GM18867 (cell line): ENCODE results near the gene OBSCN.

ENCODE experiments used
- ATAC-seq: cut with Tn5 transposase; IDR thresholded peaks from one replicate; pipeline ENCODE4 v1.9.1; 2021; ENCODE audit warnings: mild to moderate bottlenecking, moderate library complexity; ENCODE audit not compliant: unreplicated experiment

Gene OBSCN

DNA sequence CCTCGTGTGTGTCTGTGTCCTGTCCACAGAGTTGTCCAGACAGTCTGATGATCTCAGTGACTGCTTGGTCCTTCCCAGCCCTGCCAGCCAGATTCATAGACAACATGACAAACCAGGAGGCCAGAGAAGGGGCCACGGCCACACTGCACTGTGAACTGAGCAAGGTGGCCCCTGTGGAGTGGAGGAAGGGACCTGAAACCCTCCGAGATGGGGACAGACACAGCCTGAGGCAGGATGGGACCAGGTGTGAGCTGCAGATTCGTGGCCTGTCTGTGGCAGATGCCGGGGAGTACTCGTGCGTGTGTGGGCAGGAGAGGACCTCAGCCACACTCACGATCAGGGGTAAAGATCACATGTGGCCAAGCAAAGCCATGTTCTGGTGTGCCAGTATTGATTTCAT lies 96.4 kb downstream of the OBSCN start:
- no peak for ATAC-seq

DNA sequence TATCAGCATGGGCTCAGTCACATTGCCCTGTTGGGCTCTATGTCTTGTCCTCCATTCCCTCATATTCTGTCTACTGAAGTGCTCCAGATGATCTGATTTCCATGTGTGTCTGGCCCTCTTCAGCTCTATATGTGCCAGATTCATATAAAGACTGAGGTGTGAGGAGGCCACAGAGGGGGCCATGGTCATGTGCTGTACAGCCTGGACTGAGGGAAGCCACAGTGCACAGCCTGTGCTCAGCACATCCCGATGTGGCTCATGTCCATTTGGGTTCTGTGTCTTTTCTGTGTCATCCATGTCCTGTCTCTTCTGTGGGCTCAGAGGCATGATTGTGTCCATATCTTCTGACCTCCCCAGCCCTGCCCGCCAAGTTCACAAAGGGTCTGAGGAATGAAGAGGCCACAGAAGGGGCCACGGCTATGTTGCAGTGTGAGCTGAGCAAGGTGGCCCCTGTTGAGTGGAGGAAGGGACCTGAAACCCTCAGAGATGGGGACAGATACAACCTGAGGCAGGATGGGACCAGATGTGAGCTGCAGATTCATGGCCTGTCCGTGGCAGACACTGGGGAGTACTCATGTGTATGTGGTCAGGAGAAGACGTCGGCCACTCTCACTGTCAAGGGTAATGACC lies 97.0 kb downstream of the OBSCN start:
- ATAC-seq, result no peak

DNA sequence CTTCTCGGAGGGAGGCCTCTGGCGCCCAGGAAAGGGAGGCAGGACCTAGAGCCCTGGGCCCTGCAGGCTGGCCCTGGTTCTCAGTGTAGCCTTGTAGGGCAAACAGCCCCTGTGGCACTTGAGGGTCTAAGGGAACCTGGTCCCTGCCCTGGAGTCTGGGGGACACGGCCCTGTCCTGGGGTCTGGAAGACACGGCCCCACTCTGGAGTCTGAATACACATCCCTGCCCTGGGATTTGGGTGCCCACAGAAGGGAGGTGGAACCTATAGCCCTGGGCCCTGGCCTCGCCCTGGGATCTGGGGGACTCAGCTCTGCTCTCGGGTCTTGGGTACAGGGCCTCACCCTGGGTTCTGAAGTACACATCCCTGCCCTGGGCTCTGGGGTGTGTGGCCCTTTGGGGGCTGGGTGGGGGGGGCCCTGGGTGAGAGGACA lies 97.9 kb downstream of the OBSCN start:
- no peak for ATAC-seq

DNA sequence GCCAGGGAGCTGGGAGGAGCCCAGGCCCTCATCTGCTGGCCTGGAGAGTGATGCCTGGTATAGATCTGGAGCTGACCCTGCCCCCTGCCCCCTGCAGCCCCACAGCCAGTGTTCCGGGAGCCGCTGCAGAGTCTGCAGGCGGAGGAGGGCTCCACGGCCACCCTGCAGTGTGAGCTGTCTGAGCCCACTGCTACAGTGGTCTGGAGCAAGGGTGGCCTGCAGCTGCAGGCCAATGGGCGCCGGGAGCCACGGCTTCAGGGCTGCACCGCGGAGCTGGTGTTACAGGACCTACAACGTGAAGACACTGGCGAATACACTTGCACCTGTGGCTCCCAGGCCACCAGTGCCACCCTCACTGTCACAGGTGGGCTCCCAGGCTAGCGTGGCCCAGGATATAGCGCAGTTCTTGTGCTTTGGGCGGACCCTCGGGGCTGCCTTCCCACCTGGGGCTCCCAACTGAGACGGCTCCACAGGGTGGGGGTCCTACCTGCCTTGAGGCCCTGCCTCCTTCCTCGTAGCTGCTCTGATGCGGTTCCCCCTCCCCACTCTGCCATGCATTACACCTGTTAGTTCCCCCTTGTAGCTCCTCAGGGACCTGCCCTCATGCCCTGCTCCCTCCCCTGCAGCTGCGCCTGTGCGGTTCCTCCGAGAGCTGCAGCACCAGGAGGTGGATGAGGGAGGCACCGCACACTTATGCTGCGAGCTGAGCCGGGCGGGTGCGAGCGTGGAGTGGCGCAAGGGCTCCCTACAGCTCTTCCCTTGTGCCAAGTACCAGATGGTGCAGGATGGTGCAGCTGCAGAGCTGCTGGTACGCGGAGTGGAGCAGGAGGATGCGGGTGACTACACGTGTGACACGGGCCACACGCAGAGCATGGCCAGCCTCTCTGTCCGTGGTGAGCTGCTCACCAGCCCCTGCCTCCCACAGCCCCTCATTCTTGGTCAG lies 98.7 kb downstream of the OBSCN start:
- ATAC-seq, result no peak

DNA sequence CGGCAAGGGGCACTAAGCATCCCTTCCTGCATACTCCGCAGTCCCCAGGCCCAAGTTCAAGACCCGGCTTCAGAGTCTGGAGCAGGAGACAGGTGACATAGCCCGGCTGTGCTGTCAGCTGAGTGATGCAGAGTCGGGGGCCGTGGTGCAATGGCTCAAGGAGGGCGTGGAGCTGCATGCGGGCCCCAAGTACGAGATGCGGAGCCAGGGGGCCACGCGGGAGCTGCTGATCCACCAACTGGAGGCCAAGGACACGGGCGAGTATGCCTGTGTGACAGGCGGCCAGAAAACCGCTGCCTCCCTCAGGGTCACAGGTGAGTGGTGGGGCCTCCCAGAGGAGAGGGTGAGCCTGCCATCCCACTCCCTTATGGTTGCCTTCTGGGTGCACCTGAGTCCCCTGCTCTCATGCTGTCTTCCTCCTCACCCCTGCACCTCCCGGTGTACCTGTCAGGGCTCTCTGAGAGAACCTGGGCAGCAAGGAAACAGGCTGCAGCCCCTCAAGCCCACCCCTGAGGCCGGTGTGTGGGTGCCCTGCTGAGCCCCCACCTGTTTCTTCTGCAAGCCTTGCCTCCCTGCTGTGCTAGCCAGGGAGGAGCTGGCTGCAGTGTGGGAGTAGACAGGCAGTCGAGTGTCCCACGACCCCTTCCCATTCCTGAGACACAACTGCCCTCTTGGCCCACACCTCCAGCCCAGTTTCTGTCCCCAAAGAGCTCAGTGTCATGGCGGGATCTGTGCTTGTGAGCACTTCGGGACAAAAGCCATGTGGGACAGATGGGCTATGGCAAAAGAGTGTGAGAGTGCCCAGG lies 99.6 kb downstream of the OBSCN start:
- no peak for ATAC-seq

DNA sequence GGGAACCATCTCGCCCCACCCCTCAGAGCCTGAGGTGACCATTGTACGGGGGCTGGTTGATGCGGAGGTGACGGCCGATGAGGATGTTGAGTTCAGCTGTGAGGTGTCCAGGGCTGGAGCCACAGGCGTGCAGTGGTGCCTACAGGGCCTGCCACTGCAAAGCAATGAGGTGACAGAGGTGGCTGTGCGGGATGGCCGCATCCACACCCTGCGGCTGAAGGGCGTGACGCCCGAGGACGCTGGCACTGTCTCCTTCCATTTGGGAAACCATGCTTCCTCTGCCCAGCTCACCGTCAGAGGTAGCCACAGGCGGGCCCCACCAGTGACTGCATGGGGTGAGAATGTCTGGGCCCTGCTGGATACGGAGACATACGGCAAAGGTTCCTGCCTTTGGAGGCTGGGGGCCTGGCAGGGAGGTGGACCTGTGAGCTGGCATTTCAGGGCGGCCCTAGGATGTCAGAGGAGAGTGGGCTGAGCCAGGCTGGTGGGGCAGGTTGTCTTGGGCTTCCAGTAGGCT lies 100.3 kb downstream of the OBSCN start:
- ATAC-seq, result no peak

DNA sequence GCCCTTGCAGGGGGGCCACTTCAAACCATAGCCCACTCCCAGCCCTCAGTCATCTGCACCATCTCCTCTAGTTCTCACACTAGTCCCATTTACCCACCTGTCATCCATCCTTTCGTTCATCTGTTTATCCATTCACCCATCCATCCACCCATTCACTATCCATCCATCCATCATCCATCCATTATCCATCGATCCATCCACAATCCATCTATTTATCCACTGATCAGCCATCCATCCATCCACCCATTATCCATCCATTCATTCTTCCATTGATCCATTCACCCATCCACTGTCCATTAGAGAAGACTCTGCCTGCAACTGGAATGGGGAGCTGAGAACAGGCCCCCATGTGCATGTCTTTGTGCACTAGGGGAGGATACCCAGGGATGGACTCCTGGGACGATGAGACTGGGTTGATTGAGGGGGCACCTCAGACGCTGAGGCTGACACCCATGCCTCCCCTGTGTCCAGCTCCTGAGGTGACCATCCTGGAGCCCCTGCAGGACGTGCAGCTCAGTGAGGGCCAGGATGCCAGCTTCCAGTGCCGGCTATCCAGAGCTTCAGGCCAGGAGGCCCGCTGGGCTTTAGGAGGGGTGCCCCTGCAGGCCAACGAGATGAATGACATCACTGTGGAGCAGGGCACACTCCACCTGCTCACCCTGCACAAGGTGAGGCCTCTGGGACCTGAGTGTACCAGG lies 100.9 kb downstream of the OBSCN start:
- ATAC-seq, result no peak

DNA sequence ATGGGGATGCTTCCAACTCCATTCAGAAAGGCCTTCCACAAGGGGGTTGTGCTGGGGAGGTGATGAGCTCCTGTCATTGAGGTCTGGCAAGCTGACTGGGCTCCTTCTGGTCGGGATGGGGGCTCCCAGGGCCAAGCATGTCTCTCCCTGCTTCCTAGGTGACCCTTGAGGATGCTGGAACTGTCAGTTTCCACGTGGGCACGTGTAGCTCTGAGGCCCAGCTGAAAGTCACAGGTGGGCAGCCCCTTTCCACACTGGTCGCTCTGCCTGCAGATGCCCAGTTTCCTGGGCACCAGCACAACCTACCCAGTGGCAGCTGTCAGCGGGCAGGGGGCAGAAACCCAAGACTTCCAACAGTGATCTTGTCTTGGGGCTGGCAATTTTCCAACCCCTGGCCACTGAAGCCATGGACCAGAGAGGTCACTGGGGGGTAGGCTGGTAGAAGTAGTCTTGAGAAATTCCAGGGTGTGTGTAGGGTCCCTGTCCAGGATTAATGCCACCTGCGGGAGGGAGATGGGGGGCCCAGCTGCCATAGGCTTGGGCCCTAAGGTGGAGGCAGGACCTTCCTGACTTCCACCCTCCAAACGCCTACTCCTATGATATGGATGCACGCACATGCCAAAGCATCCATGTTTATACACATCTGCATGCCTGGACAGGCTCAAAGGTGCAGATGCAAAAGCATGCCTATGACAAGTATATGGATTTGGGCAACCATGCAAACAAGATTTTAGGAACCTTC lies 101.7 kb downstream of the OBSCN start:
- no peak for ATAC-seq

DNA sequence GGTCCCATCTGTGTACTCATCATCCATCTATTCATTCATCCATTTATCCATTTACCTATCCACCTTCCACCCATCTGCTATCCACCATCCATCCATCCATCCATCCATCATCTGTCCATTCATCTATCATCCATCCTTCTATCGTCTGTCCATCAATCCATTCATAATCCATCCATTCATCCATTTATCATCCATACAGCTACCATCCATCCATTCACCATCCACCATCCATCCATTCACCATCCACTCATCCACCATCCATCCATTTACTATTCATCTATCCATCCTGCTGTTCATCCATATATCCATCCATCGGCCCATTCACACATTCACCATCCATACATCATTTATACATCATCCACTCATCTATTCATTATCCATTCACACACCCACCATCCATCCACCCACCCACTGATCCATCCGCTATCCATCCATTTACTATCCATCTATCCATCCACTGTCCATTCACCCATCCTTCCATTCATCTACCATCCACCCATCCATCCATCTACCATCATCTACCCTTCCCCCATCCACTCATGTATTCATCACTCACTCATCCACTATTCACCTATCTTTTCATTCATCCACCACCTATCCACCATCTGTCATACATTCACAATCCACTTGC lies 102.4 kb downstream of the OBSCN start:
- ATAC-seq, result no peak

DNA sequence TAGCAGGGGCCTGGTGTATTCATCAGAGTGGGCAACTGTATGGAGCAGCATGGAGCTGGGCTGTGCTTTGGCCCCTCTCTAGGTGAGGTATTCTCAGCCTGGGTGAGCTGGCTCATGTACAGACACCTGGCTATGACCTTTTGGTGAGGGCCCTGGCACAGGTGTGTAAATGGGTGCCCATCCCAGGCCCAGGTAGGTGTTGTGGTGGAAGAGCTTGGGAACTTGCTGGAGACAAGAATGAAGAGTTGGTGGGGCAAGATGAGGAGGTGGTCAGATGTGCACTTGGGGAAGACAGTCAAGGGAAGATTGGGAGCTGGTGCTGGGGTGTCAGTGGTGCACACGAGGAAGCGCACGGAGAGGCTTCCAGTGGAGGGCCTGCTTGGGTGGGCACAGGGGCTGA lies 103.2 kb downstream of the OBSCN start:
- no peak for ATAC-seq

DNA sequence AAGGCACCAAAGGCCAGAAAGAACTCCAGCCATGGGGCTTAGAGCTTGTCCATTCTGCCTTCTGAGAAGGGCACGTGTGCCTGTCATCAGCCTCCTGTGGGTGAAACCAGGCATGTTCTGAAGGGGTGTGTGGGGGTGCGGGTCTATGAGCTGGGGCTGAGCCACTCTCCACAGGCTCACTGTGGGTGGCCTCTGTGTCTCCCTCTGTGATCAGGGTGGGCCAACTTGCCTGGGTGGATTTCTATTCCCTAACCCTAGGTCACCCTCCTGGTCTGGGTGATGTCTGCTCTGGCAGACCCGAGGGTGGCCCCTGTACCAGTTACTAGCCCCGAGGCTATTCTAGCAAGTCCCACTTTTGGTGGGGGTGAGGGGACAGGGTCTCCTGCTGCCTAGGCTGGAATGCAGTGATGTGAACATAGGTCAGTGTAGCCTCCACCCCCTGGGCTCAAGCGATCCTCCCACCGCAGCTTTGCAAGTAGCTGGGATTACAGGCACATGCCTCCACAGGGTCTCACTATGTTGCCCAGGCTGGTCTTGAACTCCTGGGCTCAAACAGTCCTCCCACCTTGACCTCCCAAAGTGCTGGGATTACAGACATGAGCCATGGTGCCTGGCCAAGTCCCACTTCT lies 104.4 kb downstream of the OBSCN start:
- no peak for ATAC-seq

DNA sequence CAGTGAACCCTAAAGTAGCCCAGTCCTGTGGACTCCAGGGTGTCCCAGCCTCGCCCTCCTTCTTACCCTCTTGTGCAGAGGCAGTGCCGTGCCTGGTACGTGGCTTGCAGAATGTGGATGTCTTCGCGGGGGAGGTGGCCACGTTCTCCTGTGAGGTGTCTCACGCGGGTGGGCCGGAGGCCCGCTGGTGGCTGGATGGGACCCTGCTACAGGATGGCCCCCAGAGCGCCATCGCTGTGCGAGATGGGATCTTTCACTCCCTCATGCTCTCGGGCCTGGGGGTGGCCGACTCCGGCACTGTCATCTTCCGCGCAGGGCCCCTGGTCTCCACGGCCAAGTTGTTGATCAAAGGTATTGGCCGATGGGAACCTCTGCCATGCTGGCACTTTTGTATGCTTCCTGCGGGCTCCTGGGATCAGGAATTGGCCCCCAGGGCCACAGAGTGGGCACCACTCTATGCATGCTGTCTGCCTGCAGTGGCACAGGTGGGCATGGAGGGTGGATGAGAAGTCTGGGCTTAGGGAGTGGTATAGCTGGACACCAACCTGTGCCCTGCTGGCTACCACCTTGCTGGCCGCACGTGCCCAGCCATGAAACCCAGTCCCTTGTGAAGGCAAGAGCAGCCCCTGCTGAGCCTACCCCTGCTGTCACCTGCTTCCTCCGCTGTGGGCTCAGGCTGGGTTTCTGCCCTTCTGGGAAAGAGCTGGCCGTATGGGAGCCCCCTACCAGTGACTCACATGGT lies 105.9 kb downstream of the OBSCN start:
- no peak for ATAC-seq

DNA sequence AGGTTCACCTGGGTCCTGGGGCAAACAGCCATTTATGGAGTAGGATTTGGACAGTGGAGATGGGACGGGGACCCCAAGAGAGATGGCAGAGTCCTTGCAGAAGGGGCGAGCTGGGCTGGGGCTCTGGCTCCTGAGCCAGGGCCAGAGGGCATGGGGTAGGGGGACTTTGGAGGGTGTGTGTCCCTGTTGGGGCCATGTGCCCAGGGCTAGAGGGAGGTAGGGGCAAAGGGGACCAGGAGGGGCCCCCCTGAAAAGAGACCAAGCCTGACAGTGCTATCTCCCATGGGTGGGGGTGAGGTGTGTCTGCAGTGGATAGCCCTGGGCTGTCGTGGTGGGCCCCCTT lies 106.4 kb downstream of the OBSCN start:
- no peak for ATAC-seq

DNA sequence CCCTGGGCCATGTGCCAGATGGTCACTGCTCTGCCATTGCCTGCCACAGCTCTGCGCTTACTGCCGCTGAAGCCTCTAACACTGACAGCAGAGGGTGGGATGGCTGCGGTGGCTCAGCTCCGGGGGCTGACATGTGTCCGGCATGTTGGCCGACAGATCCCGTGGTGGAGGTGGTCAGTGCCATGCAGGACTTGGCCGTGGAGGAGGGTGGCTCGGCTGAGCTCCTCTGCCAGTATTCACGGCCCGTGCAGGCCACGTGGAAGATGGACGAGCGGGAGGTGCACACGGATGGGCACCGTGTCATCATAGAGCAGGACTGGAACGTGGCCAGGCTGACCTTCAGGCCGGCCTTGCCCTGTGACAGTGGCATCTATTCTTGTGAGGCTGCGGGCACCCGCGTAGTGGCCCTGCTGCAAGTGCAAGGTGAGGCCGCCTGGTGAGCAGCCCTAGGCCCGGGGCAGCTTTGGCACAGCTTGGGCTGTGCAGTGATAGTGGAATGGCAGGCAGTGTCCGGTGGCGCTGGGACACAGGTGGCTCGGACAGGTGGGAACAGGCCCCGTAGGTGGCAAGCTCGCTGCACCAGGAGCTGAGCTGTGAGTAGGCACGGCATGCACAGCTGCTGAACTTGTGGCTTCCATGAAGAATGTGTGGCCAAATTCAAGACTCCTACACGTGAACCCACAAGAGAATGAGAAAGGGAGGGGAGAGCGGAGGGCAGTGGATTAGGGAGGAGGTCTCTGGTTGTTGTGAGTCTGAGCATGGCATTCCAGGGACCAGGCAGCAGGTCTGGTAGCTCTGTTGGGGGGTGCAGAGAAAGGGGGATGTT lies 107.0 kb downstream of the OBSCN start:
- ATAC-seq, result no peak

DNA sequence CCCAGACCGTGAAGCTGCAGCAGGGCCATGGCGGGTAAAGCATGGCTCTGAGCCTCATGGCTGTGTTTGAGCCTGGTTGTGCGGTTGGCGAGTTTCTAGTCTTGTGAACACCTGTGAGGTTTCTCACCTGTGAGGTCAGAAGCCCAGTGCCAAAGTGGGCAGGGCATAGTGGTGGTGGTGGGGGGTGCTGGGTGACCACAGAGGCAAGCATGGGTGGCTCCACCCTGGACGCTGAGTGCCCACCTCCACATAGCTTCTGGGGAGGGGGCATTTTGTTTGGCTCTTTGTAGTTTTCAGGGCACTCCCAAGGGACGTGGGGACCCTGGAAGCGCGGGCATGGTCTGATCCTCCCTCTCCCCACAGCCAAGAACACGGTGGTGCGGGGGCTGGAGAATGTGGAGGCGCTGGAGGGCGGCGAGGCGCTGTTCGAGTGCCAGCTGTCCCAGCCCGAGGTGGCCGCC lies 107.7 kb downstream of the OBSCN start:
- ATAC-seq, result no peak

DNA sequence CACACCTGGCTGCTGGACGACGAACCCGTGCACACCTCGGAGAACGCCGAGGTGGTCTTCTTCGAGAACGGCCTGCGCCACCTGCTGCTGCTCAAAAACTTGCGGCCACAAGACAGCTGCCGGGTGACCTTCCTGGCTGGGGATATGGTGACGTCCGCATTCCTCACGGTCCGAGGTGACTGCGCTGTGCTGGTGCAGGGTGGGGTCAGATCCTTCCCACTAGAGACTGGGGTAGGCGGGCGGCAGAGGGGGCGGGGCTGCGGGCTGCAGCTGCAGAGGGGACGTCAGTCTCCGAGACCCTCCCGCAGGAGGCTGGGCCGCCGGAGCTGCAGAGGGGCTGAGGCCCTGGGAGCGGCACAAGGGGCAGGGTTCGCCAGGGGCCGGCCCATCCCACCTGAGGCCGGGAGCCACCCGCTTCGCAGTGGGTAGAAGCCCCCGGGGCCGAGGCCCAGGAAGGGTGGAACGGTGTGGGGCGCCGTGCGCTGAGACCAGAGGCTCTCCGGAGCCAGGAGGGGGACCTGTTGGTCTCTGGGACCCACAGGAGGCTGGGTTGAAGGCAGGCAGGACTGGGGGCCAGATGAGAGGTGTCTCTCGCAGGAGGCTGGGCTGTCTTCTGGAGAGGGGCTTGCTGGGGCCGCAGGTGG lies 108.2 kb downstream of the OBSCN start:
- ATAC-seq, result no peak
